Thoracic aorta (tissue), 2 donors: ENCODE measurements around the gene ATAD5. TPM values are rescaled to one million over a fixed set of nuclear protein-coding genes. Genes with fewer than 3 reads are reported as not detected.
"Not testable (repeated sequence)": the region's sequence is repeated elsewhere in the genome, so short reads cannot be mapped to it uniquely, and the experiment has no call there.

Experiments used
- ATAC-seq: fragments of 150-250 bp; one replicate; pipeline ENCODE4 v1.8.0; 2017; ENCODE audit warnings: low read depth; ENCODE audit not compliant: insufficient number of reproducible peaks, low FRiP score
- DNase-seq: peaks from one replicate; pipeline ENCODE4 v3.0.0-alpha.2; 2020; ENCODE audit warnings: low spot score
- H3K27ac ChIP-seq, 2 donors: fragments of 200-600 bp; sonication (generic); 1 replicate in 1 of 2; 2 replicates in 1 of 2; pipeline ENCODE4 v1.5.1; 2016; ENCODE audit warnings: mild to moderate bottlenecking in 2 of 2, moderate library complexity in 2 of 2
- H3K27me3 ChIP-seq: fragments of 200-600 bp; sonication (generic); replicated peaks from 2 replicates; pipeline ENCODE4 v1.6.0; 2016; ENCODE audit warnings: mild to moderate bottlenecking; ENCODE audit not compliant: insufficient read depth
- H3K36me3 ChIP-seq: fragments of 200-600 bp; sonication (generic); one replicate; pipeline ENCODE4 v1.5.1; 2016
- H3K4me1 ChIP-seq, 2 donors: fragments of 200-600 bp; sonication (generic); 1 replicate in 1 of 2; 2 replicates in 1 of 2; pipeline versions ENCODE4 v1.5.1 to v1.6.0; 2016; ENCODE audit warnings: low read depth in 2 of 2, mild to moderate bottlenecking in 1 of 2; ENCODE audit not compliant: control insufficient read depth in 1 of 2
- H3K4me3 ChIP-seq: fragments of 200-600 bp; sonication (generic); 2 replicates; pipeline ENCODE4 v1.5.1; 2016; ENCODE audit warnings: mild to moderate bottlenecking
- H3K9me3 ChIP-seq: fragments of 200-600 bp; sonication (generic); 2 replicates; pipeline ENCODE4 v1.5.1; 2016
- CTCF ChIP-seq: fragments of 200-600 bp; sonication (generic); IDR thresholded peaks from one replicate; pipeline ENCODE4 v1.5.1; 2019; ENCODE audit warnings: antibody characterized with exemption
- total RNA-seq, 2 donors: library from RNA; depleted of rRNA; stranded (reverse); fragments of >200 nt; gene quantifications; one replicate each; pipeline versions ENCODE4 v1.1.0 to v1.2.3, GENCODE V29; 2016

Gene ATAD5
- total RNA-seq, 2 donors from 2014 or later: 0.81 to 1.3 TPM

GRCh38 chr17:30816165-30816564 lies 15.6 kb upstream of the ATAD5 start:
- DNase-seq (no peak), ATAC-seq (no peak)
- no peaks in the 10 kb centered on the region for H3K9me3 ChIP-seq
- H3K27ac ChIP-seq: no peak overlapping the region
- TF ChIP-seq CTCF: no peak
- peaks cover 0 to 9% of the 10 kb centered on the region in 2 donors for H3K4me1 ChIP-seq
- no peak overlapping the region for H3K4me3 ChIP-seq
- no peaks in the 10 kb centered on the region for H3K36me3 ChIP-seq
- H3K27me3 ChIP-seq: no peaks in the 10 kb centered on the region

- Histone ChIP-seq H3K27me3 (no peaks in the 10 kb centered on the region), H3K4me1 (peaks cover 5% of the 10 kb centered on the region in 2 donors), H3K27ac (no peak overlapping the region), H3K4me3 (peak overlapping the region; percentile 26), H3K9me3 (no peaks in the 10 kb centered on the region), H3K36me3 (no peaks in the 10 kb centered on the region)
- ATAC-seq: no peak
- DNase-seq: no peak
- no peak for TF ChIP-seq CTCF
These were observed 11.6 kb upstream of the ATAD5 start for GRCh38 chr17:30819971-30820705.

GRCh38 chr17:30821871-30822723 lies 9.7 kb upstream of the ATAD5 start:
- H3K36me3 ChIP-seq: no peaks in the 10 kb centered on the region
- no peaks in the 10 kb centered on the region for H3K9me3 ChIP-seq
- H3K27me3 ChIP-seq: no peaks in the 10 kb centered on the region
- no peak for TF ChIP-seq CTCF
- peaks cover 5% of the 10 kb centered on the region in 2 donors for H3K4me1 ChIP-seq
- DNase-seq: no peak
- H3K27ac ChIP-seq: peak overlapping the region in 1 of 2 donors; percentile 1
- no peak for ATAC-seq
- H3K4me3 ChIP-seq: peak overlapping the region; percentile 94

GRCh38 chr17:30822919-30823318 lies 8.8 kb upstream of the ATAD5 start:
- DNase-seq, H3K27me3 ChIP-seq, H3K36me3 ChIP-seq, H3K9me3 ChIP-seq, ATAC-seq, H3K4me1 ChIP-seq: not testable (repeated sequence)
- peak overlapping the region; percentile 94 for H3K4me3 ChIP-seq
- peak overlapping the region in 1 of 2 donors; percentile 1 for H3K27ac ChIP-seq

- peaks cover 5% of the 10 kb centered on the region in 2 donors for H3K4me1 ChIP-seq
- H3K27ac ChIP-seq: peak overlapping the region in 1 of 2 donors; percentile 70
- H3K4me3 ChIP-seq: peak overlapping the region; percentile 94
- ATAC-seq: no peak
- DNase-seq: no peak
- no peak for TF ChIP-seq CTCF
- no peaks in the 10 kb centered on the region for H3K9me3 ChIP-seq
- no peaks in the 10 kb centered on the region for H3K36me3 ChIP-seq
- no peaks in the 10 kb centered on the region for H3K27me3 ChIP-seq
These were observed 8.3 kb upstream of the ATAD5 start for GRCh38 chr17:30823421-30823820.
